Mesothelial cell of epicardium (in vitro differentiated cells): Measurements from ENCODE around the gene ABCF3. TPM values are rescaled to one million over a fixed set of nuclear protein-coding genes. Genes with fewer than 3 reads are reported as not detected.

Experiments used
- DNase-seq, 2 experiments: peaks; one replicate each; pipeline ENCODE4 v3.0.0; 2021; ENCODE audit warnings: low spot score in 2 of 2; ENCODE audit not compliant: unreplicated experiment in 2 of 2
- H3K27ac Mint-ChIP-seq: 2 replicates; pipeline ENCODE4 v1.8.0; 2021; ENCODE audit warnings: mixed read lengths
- H3K27me3 Mint-ChIP-seq: 2 replicates; pipeline ENCODE4 v1.8.0; 2021; ENCODE audit warnings: low read depth, mixed read lengths
- H3K36me3 Mint-ChIP-seq: 2 replicates; pipeline ENCODE4 v1.8.0; 2021; ENCODE audit warnings: mixed read lengths
- H3K4me1 Mint-ChIP-seq: 2 replicates; pipeline ENCODE4 v1.8.0; 2021; ENCODE audit warnings: mixed read lengths
- H3K4me3 Mint-ChIP-seq: 2 replicates; pipeline ENCODE4 v1.8.0; 2021; ENCODE audit warnings: mild to moderate bottlenecking, moderate library complexity, mixed read lengths
- H3K9me3 Mint-ChIP-seq: 2 replicates; pipeline ENCODE4 v1.8.0; 2021; ENCODE audit warnings: mixed read lengths
- CTCF ChIP-seq: fragments of 200-600 bp; sonication (generic); IDR thresholded peaks from one replicate; pipeline ENCODE4 v1.5.0; 2021; ENCODE audit warnings: antibody characterized with exemption; ENCODE audit not compliant: unreplicated experiment
- total RNA-seq: library from RNA; stranded (reverse); gene quantifications from 3 replicates; pipeline ENCODE4 v1.2.1, GENCODE V29; 2021

Gene ABCF3
- total RNA-seq, 1 donor from 2014 or later: 67.9 TPM

DNA sequence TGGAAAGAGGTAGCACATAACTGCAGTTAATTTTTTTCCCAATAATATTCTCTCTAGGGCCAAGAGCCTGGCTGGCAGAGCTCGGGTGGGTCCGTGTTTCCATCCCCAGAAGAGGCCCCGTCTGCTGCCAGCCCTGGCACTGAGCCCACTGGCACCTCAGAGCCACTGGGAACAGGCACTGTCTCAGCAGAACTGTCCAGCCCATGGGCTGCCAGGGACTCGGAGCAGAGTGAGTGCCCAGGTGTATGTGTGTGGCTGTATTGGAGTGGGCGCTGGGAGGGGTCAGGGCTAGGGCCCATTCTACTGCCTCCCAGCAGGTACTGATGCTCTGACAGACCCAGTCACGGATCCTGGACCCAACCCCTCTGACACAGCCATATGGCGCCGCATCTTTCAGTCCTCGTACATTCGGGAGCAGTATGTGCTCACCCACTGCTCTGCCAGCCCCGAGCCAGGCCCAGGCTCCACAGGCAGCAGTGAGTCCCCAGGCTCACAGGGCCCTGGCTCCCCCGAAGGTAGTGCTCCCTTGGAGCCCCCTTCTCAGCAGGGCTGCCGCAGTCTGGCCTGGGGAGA, 52.3 kb downstream of the ABCF3 start:
- Mint-ChIP-seq H3K4me3 (no peak overlapping the region), H3K27ac (no peak overlapping the region), H3K36me3 (peaks cover 9% of the 10 kb centered on the region), H3K9me3 (no peaks in the 10 kb centered on the region), H3K4me1 (no peaks in the 10 kb centered on the region), H3K27me3 (peaks cover 39% of the 10 kb centered on the region)
- no peak for DNase-seq
- no peak for TF ChIP-seq CTCF

- peaks cover 30% of the 10 kb centered on the region for H3K27me3 Mint-ChIP-seq
- H3K36me3 Mint-ChIP-seq: peaks cover 11% of the 10 kb centered on the region
- no peak overlapping the region for H3K4me3 Mint-ChIP-seq
- DNase-seq: no peak
- no peaks in the 10 kb centered on the region for H3K9me3 Mint-ChIP-seq
- H3K27ac Mint-ChIP-seq: no peak overlapping the region
- no peaks in the 10 kb centered on the region for H3K4me1 Mint-ChIP-seq
- no peak for TF ChIP-seq CTCF
Measured at GRCh38 chr3:184239221-184239620, 53.2 kb downstream of the ABCF3 start.

- Mint-ChIP-seq H3K4me3 (no peak overlapping the region), H3K4me1 (no peaks in the 10 kb centered on the region), H3K36me3 (peaks cover 14% of the 10 kb centered on the region), H3K27ac (no peak overlapping the region), H3K27me3 (peaks cover 26% of the 10 kb centered on the region), H3K9me3 (no peaks in the 10 kb centered on the region)
- no peak for DNase-seq
- no peak for TF ChIP-seq CTCF
Measured at GRCh38 chr3:184239708-184240107, 53.7 kb downstream of the ABCF3 start.

- H3K9me3 Mint-ChIP-seq: no peaks in the 10 kb centered on the region
- peaks cover 17% of the 10 kb centered on the region for H3K27me3 Mint-ChIP-seq
- peaks cover 19% of the 10 kb centered on the region for H3K36me3 Mint-ChIP-seq
- no peak for TF ChIP-seq CTCF
- DNase-seq: peak in 1 of 2 experiments; percentile 49
- H3K27ac Mint-ChIP-seq: no peak overlapping the region
- H3K4me1 Mint-ChIP-seq: no peaks in the 10 kb centered on the region
- H3K4me3 Mint-ChIP-seq: no peak overlapping the region
Measured at GRCh38 chr3:184240384-184241140, 54.6 kb downstream of the ABCF3 start.

GRCh38 chr3:184241141-184241446, 55.1 kb downstream of the ABCF3 start:
- Mint-ChIP-seq H3K27ac (no peak overlapping the region), H3K27me3 (peaks cover 13% of the 10 kb centered on the region), H3K4me3 (no peak overlapping the region), H3K4me1 (no peaks in the 10 kb centered on the region), H3K36me3 (peaks cover 19% of the 10 kb centered on the region), H3K9me3 (no peaks in the 10 kb centered on the region)
- TF ChIP-seq CTCF: no peak
- DNase-seq: no peak
